Calu3 (cell line): Measurements from ENCODE around the gene JAZF1. TPM values are rescaled to one million over a fixed set of nuclear protein-coding genes. Genes with fewer than 3 reads are reported as not detected.

Experiments
- BruUV-seq: library from RNA; stranded (reverse); fragments of 400-500 nt; replicated peaks from 2 replicates; lab custom pipeline; 2021; lab: Mats Ljungman, UMichigan
- CTCF ChIA-PET: fragments of 300-600 bp; sonication (Branson Sonifier 250); formaldehyde crosslinking; loops from one replicate; lab custom pipeline; 2022; ENCODE audit warnings: antibody characterized with exemption; lab: Charles Lee
- DNase-seq: peaks from one replicate; pipeline ENCODE4 v3.0.0; 2022
- H3K27ac Mint-ChIP-seq: one replicate; pipeline ENCODE4 v1.8.0; 2022; ENCODE audit warnings: mixed read lengths; ENCODE audit not compliant: unreplicated experiment
- H3K27me3 Mint-ChIP-seq: one replicate; pipeline ENCODE4 v1.8.0; 2022; ENCODE audit warnings: mixed read lengths; ENCODE audit not compliant: unreplicated experiment
- H3K36me3 Mint-ChIP-seq: one replicate; pipeline ENCODE4 v1.8.0; 2022; ENCODE audit warnings: mild to moderate bottlenecking, moderate library complexity, mixed read lengths; ENCODE audit not compliant: insufficient read depth, unreplicated experiment
- H3K4me1 Mint-ChIP-seq: one replicate; pipeline ENCODE4 v1.8.0; 2022; ENCODE audit warnings: mild to moderate bottlenecking, low read depth, mixed read lengths; ENCODE audit not compliant: unreplicated experiment
- H3K4me3 Mint-ChIP-seq: one replicate; pipeline ENCODE4 v1.8.0; 2022; ENCODE audit warnings: mild to moderate bottlenecking, low read depth, moderate library complexity, mixed read lengths; ENCODE audit not compliant: unreplicated experiment
- H3K9me3 Mint-ChIP-seq: one replicate; pipeline ENCODE4 v1.8.0; 2022; ENCODE audit warnings: low read depth, mixed read lengths; ENCODE audit not compliant: unreplicated experiment
- intact Hi-C: fragments of 100-400 bp; cut with micrococcal nuclease; formaldehyde crosslinking; loops from one replicate; pipeline ENCODE4 v1.10.0; 2022; ENCODE audit not compliant: unreplicated experiment
- total RNA-seq: library from RNA; stranded (reverse); gene quantifications from 2 replicates; pipeline ENCODE4 v1.2.3, GENCODE V29; 2022
- TF ChIP-seq, protein P1 (sequence below): fragments of 200-600 bp; IDR thresholded peaks from one replicate; pipeline ENCODE4 v1.8.0; 2022; ENCODE audit warnings: antibody characterized with exemption; ENCODE audit not compliant: unreplicated experiment

The JAZF1 gene
- total RNA-seq, 1 experiment from 2014 or later = 10.7 TPM

DNA sequence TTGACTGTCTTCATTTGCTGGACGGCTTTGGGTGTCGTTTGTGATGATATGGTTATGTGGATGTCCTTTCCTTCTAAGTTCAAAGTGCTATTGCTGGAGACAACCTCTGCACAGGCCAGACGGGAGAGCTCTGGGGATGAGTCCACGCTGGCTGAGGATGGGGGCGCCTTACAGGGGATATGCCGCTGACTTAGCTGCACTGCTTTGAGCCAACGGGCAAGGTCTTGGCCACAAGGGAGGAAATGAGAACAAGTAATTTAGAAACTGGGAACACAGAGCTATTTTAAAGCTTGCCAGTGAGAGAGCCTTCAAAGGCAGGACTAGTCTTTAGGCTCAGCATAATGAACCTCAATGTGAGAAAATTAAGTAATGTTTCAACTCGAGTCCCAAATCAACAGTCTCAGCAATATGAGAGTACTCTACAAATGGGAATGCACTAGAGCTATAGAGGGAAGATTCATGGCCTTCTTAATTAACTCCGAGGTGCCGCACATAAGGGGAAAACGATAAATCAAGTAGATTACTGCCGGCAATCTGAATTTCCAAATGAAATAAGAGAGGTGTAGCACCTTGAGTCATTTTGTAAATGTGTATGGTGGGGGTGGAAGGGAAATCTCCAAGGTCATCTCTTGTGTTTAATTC is 209.3 kb downstream of the JAZF1 start:
- DNase-seq = no peak
- CTCF ChIA-PET = interaction anchor here (1.3 kb wide), 1 partner anchor 91 kb away, joined by 3 read pairs; no protein-coding TSS in a partner anchor
- Mint-ChIP-seq H3K4me1 (no peaks in the 10 kb centered on the region), H3K27me3 (no peaks in the 10 kb centered on the region), H3K4me3 (no peak overlapping the region), H3K27ac (no peak overlapping the region), H3K36me3 (no peaks in the 10 kb centered on the region), H3K9me3 (no peaks in the 10 kb centered on the region)
- TF ChIP-seq, protein P1, sequence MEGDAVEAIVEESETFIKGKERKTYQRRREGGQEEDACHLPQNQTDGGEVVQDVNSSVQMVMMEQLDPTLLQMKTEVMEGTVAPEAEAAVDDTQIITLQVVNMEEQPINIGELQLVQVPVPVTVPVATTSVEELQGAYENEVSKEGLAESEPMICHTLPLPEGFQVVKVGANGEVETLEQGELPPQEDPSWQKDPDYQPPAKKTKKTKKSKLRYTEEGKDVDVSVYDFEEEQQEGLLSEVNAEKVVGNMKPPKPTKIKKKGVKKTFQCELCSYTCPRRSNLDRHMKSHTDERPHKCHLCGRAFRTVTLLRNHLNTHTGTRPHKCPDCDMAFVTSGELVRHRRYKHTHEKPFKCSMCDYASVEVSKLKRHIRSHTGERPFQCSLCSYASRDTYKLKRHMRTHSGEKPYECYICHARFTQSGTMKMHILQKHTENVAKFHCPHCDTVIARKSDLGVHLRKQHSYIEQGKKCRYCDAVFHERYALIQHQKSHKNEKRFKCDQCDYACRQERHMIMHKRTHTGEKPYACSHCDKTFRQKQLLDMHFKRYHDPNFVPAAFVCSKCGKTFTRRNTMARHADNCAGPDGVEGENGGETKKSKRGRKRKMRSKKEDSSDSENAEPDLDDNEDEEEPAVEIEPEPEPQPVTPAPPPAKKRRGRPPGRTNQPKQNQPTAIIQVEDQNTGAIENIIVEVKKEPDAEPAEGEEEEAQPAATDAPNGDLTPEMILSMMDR = no peak
- no TSS peak for BruUV-seq
- intact Hi-C loops = no loop called here

DNA sequence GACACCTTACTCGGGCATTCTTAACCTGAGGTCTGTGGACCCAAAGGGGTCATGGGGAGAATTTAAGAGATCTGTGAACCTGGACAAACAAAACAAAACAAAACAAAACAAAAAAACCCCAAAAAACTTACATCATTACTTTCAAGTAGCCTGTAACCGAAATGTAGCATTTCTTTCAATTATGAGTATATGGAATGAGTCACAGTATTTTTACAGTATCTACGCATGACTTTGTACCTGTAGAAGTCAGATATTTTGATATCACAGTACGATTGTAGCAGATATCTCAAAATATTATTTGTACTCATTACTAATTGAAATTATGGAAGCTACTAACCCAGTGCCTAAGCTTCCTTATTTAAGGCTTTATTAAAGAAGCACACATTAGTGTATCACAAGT is 210.2 kb downstream of the JAZF1 start:
- Mint-ChIP-seq H3K36me3 (no peaks in the 10 kb centered on the region), H3K4me1 (no peaks in the 10 kb centered on the region), H3K27ac (no peak overlapping the region), H3K9me3 (no peaks in the 10 kb centered on the region), H3K27me3 (no peaks in the 10 kb centered on the region), H3K4me3 (no peak overlapping the region)
- CTCF ChIA-PET = interaction anchor here (1.3 kb wide), 1 partner anchor 92 kb away, joined by 3 read pairs; no protein-coding TSS in a partner anchor
- intact Hi-C loops = no loop called here
- TF ChIP-seq, protein P1 = no peak
- no peak for DNase-seq
- no TSS peak for BruUV-seq

DNA sequence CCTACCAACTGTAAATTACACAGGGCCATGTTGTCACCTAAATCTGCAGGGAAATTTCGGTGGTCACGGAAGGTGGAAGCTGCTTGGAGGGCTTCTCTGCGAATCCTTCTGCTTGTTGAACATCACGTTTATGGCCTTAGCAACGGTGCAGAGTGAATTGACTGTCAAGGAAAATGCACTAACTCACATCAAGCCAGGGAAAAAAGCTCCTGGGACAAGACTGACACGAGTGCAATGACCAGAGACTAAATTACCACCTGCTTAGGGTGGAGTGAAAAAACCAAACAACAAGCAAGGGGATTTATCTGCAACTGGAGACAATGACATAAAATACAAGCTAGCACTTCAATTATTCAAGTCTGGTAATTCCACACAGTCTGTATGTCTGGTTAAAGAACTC is 211.2 kb downstream of the JAZF1 start:
- Mint-ChIP-seq H3K9me3 (no peaks in the 10 kb centered on the region), H3K4me1 (no peaks in the 10 kb centered on the region), H3K36me3 (no peaks in the 10 kb centered on the region), H3K27ac (no peak overlapping the region), H3K27me3 (no peaks in the 10 kb centered on the region), H3K4me3 (no peak overlapping the region)
- no TSS peak for BruUV-seq
- intact Hi-C loops = no loop called here
- CTCF ChIA-PET = no interaction called here
- DNase-seq = no peak
- TF ChIP-seq, protein P1 = no peak

DNA sequence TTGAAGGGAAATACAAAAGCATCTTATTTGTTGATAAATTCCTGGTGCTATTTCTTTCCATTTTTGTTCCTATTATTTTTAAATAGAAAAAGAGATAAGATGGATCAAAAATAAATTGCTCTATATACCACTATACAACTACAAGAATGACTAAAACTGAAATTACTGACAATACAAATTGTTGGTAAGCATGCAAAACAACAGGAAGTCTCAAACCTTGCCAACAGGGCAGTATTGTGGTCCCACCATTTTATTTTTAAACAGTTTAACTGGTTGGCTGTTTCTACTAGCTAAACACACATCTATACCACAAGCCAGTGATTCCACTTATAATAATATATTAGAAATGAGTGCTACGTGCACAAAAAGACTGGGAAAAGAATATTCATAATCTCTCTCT is 213.0 kb downstream of the JAZF1 start:
- TF ChIP-seq, protein P1 = no peak
- no peak overlapping the region for H3K4me3 Mint-ChIP-seq
- intact Hi-C loops = no loop called here

More for the DNA sequence above, 213.0 kb downstream of the JAZF1 start:
- no peaks in the 10 kb centered on the region for H3K36me3 Mint-ChIP-seq
- CTCF ChIA-PET = no interaction called here
- H3K4me1 Mint-ChIP-seq = no peaks in the 10 kb centered on the region
- no peak overlapping the region for H3K27ac Mint-ChIP-seq
- H3K27me3 Mint-ChIP-seq = no peaks in the 10 kb centered on the region
- H3K9me3 Mint-ChIP-seq = no peaks in the 10 kb centered on the region
- no TSS peak for BruUV-seq
- DNase-seq = no peak
